ENCODE measurements around the gene PPP2R2C. TPM values are rescaled to one million over a fixed set of nuclear protein-coding genes. Genes with fewer than 3 reads are reported as not detected.

The PPP2R2C gene
- polyA plus RNA-seq, 1 of the 3 experiments (the other 2 are of a cell fraction) = 0.21 TPM

DNA sequence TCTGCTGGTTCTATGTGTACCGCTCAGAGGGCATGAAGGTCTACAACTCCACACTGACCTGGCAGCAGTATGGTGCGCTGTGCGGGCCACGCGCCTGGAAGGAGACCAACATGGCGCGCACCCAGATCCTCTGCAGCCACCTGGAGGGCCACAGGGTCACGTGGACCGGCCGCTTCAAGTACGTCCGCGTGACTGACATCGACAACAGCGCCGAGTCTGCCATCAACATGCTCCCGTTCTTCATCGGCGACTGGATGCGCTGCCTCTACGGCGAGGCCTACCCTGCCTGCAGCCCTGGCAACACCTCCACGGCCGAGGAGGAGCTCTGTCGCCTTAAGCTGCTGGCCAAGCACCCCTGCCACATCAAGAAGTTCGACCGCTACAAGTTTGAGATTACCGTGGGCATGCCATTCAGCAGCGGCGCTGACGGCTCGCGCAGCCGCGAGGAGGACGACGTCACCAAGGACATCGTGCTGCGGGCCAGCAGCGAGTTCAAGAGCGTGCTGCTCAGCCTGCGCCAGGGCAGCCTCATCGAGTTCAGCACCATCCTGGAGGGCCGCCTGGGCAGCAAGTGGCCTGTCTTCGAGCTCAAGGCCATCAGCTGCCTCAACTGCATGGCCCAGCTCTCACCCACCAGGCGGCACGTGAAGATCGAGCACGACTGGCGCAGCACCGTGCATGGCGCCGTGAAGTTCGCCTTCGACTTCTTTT is 170.5 kb downstream of the PPP2R2C start:
- Histone ChIP-seq H2AFZ (ENCODE audit: low read depth) (no peak overlapping the region), H3K36me3 (replicated peaks in 1 of 2; ENCODE audit: control insufficient read depth in 1 of 2, insufficient read depth in 2 of 2, low read length in 1 of 2) (peaks cover 0 to 22% of the 10 kb centered on the region in 2 experiments), H3K4me1 (ENCODE audit: control insufficient read depth in 1 of 2, insufficient read depth in 2 of 2, low read depth in 1 of 2, low read length in 1 of 2) (no peaks in the 10 kb centered on the region), H3K9me2 (no peaks in the 10 kb centered on the region), H3K9me3 (no peaks in the 10 kb centered on the region), H4K20me1 (ENCODE audit: insufficient read depth) (no peaks in the 10 kb centered on the region), H3K79me2 (ENCODE audit: insufficient read depth) (no peaks in the 10 kb centered on the region), H3K9ac (no peak overlapping the region), H3F3A (replicated peaks; ENCODE audit: insufficient read depth) (no peaks in the 10 kb centered on the region), H3K27ac (ENCODE audit: low read depth in 2 of 2, low read length in 1 of 2) (no peak overlapping the region), H3K4me2 (no peak overlapping the region), H3K27me3 (ENCODE audit: insufficient read depth) (no peaks in the 10 kb centered on the region), H3K4me3 (ENCODE audit: low read depth in 2 of 2, low read length in 1 of 2) (no peak overlapping the region)
- ChIA-PET CTCF (interaction anchor here (1.2 to 2.3 kb wide), 3 partner anchors 26 to 51 kb away, joined by 4 to 12 read pairs (median 4); no protein-coding TSS in a partner anchor), POLR2A (no interaction called here)
- no peak for DNase-seq
- TF ChIP-seq FOSL2 (IDR thresholded peaks at IDR 0.05; ENCODE audit: borderline replicate concordance, low read depth) = no peak
- 98% methylated on average over 30 of the region's 55 CpGs for WGBS (ENCODE audit: low lambda C conversion rate)

GRCh38 chr4:6301051-6301731 is 171.2 kb downstream of the PPP2R2C start:
- Histone ChIP-seq H3K9me2 (no peaks in the 10 kb centered on the region), H3K9me3 (no peaks in the 10 kb centered on the region), H3K4me2 (no peak overlapping the region), H3K4me1 (ENCODE audit: control insufficient read depth in 1 of 2, insufficient read depth in 2 of 2, low read depth in 1 of 2, low read length in 1 of 2) (no peaks in the 10 kb centered on the region), H2AFZ (ENCODE audit: low read depth) (no peak overlapping the region), H3K9ac (no peak overlapping the region), H3K36me3 (replicated peaks in 1 of 2; ENCODE audit: control insufficient read depth in 1 of 2, insufficient read depth in 2 of 2, low read length in 1 of 2) (peaks cover 0 to 22% of the 10 kb centered on the region in 2 experiments), H3K79me2 (ENCODE audit: insufficient read depth) (no peaks in the 10 kb centered on the region), H3K4me3 (ENCODE audit: low read depth in 2 of 2, low read length in 1 of 2) (no peak overlapping the region), H4K20me1 (ENCODE audit: insufficient read depth) (no peaks in the 10 kb centered on the region), H3F3A (replicated peaks; ENCODE audit: insufficient read depth) (no peaks in the 10 kb centered on the region), H3K27me3 (ENCODE audit: insufficient read depth) (no peaks in the 10 kb centered on the region), H3K27ac (ENCODE audit: low read depth in 2 of 2, low read length in 1 of 2) (no peak overlapping the region)
- WGBS (ENCODE audit: low lambda C conversion rate) = 87% methylated on average over 24 of the region's 35 CpGs
- POLR2A ChIA-PET = no interaction called here
- CTCF ChIA-PET = interaction anchor here (1.2 to 1.3 kb wide), 2 partner anchors 26 to 50 kb away, joined by 4 read pairs; no protein-coding TSS in a partner anchor
- no peak for DNase-seq
- TF ChIP-seq ELF1 (IDR thresholded peaks at IDR 0.05) (no peak), MXI1 (IDR thresholded peaks at IDR 0.05; ENCODE audit: low read depth, low read length) (no peak), TCF12 (IDR thresholded peaks at IDR 0.05) (no peak), MEF2A (IDR thresholded peaks at IDR 0.05; ENCODE audit: borderline replicate concordance, low read depth) (no peak), FOSL2 (IDR thresholded peaks at IDR 0.05; ENCODE audit: borderline replicate concordance, low read depth) (no peak)

GRCh38 chr4:6300359-6300758 is 172.1 kb downstream of the PPP2R2C start:
- no peaks in the 10 kb centered on the region for H3K4me1 ChIP-seq (ENCODE audit: control insufficient read depth in 1 of 2, insufficient read depth in 2 of 2, low read depth in 1 of 2, low read length in 1 of 2)
- DNase-seq = no peak
- H3K4me2 ChIP-seq = no peak overlapping the region
- H3K36me3 ChIP-seq (replicated peaks in 1 of 2; ENCODE audit: control insufficient read depth in 1 of 2, insufficient read depth in 2 of 2, low read length in 1 of 2) = peaks cover 0 to 22% of the 10 kb centered on the region in 2 experiments
- no peak overlapping the region for H2AFZ ChIP-seq (ENCODE audit: low read depth)
- no peak overlapping the region for H3K4me3 ChIP-seq (ENCODE audit: low read depth in 2 of 2, low read length in 1 of 2)
- H3K9ac ChIP-seq = no peak overlapping the region
- H3K27ac ChIP-seq (ENCODE audit: low read depth in 2 of 2, low read length in 1 of 2) = no peak overlapping the region
- no peaks in the 10 kb centered on the region for H3K9me2 ChIP-seq
- no peaks in the 10 kb centered on the region for H4K20me1 ChIP-seq (ENCODE audit: insufficient read depth)
- no peaks in the 10 kb centered on the region for H3K79me2 ChIP-seq (ENCODE audit: insufficient read depth)
- no peaks in the 10 kb centered on the region for H3K27me3 ChIP-seq (ENCODE audit: insufficient read depth)
- 79% methylated on average over 9 of the region's 11 CpGs for WGBS (ENCODE audit: low lambda C conversion rate)
- ChIA-PET CTCF (no interaction called here), POLR2A (no interaction called here)
- no peak for TF ChIP-seq NFIC (IDR thresholded peaks at IDR 0.05; ENCODE audit: borderline replicate concordance)
- no peak for TF ChIP-seq YY1 (IDR thresholded peaks at IDR 0.05; ENCODE audit: low read depth)
- no peak for TF ChIP-seq ELF1 (IDR thresholded peaks at IDR 0.05)
- no peak for TF ChIP-seq GATA2 (CRISPR knock-in tag; IDR thresholded peaks at IDR 0.05)
- no peak for TF ChIP-seq FOXJ3 (CRISPR knock-in tag; IDR thresholded peaks at IDR 0.05)
- no peak for TF ChIP-seq RCOR1 (IDR thresholded peaks at IDR 0.05; ENCODE audit: low read length)
- no peak for TF ChIP-seq USF1 (IDR thresholded peaks at IDR 0.05; ENCODE audit: borderline replicate concordance, low read depth)
- TF ChIP-seq SMC3 (IDR thresholded peaks at IDR 0.05; ENCODE audit: low read depth, low read length) = no peak
- H3F3A ChIP-seq (replicated peaks; ENCODE audit: insufficient read depth) = no peaks in the 10 kb centered on the region
- no peaks in the 10 kb centered on the region for H3K9me3 ChIP-seq

All from SK-N-SH (cell line).